Stimulated activated naive CD4-positive, alpha-beta T cell treated with Interleukin-2 at 50 U/mL for 16 hours (primary cell): ENCODE data around the gene NAALADL2.

ENCODE experiments used
- DNase-seq: peaks from one replicate; lab custom pipeline; 2025; lab: John Stamatoyannopoulos, UW

NAALADL2 gene

DNA sequence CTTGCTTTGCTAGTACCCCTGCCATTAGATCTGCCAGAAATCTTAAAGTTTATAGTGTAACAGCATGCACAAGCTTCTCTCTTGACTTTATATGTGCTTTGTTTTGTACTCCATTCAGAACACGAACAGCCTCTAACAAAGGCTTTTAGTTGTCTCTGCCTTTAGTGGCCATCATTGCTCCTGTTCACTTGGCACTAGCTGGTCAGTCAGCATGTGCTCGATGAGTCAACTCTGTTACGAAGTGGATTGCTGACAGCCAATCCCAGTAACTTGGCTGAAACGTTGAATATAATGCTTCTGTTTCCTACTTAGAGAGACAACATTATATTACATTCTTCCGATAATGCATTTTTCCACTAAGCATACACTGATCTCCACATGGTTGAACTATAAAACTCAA lies 349.2 kb downstream of the NAALADL2 start:
- DNase-seq: no peak

DNA sequence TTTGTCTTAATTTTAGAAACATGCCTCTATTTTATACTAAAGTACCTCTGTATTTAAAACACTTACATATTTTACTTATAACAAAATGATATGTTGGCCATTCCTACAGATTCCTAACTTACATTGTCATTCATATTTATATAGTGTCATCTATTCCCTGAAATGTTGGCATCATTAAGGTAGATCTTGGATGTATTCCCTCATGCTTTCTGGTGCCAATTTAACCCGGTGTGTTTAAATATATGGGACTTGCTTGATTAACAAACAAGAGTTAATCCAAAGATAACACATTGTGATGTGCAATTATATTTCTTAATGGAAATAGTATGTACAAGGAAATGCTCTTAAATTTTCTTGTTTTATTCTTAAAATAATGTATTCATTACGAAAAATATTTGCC lies 352.3 kb downstream of the NAALADL2 start:
- no peak for DNase-seq

DNA sequence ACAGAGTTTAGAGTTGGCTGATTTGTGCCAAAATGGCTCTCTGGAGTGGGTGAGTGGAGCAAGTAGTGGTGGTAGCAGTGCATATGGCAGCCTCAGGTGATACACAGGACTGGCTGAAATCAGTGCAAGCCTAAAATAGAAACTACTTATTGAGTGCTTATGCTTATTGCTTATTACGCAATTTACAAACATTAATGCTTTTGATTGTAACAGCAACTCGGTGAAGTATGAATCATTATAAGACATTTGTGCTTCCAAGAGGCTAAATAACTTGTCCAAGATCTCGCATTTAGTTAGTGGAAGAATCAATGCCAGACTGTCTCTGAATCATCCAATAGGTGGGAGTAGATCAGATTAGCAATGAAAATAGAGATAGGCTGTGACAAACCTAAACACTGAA lies 353.8 kb downstream of the NAALADL2 start:
- no peak for DNase-seq

DNA sequence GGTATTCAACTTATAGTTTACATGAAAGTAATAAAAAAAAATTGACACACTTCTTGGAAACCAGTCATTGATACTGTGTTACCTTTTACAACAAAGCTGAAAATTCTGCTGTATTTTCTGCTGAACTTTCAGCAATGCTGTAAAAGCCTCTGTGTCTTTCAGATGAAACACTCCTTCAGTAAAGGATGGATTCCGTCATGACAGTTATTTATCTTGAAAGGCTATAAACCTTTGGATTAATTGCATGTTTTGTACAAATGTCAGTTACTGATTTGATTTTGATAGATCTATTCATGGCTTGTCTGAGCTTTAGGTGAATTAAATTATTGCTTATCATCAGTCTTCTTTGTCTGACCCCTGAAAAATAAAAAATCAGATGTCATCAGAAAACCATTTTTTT lies 355.1 kb downstream of the NAALADL2 start:
- DNase-seq: no peak

- no peak for DNase-seq
Measured at GRCh38 chr3:175215833-175216232, 356.7 kb downstream of the NAALADL2 start.

DNA sequence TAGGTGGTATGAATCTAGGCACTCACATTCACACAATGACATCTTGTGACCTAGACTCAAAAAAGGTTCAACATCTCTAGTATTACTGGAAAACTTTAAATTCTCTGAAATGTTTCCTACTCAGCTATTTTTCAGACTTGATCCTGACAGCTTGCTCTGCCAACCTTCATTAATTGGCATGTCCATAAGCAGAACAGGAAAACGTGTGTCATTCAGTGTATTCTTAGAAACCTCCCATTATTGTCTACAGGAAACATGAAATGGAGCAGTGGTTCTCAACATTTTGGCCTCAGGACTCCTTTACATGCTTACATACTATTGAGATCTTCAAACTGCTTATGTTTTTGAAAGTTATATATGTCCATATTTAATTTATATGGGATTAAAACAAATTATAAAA lies 363.2 kb downstream of the NAALADL2 start:
- no peak for DNase-seq

DNA sequence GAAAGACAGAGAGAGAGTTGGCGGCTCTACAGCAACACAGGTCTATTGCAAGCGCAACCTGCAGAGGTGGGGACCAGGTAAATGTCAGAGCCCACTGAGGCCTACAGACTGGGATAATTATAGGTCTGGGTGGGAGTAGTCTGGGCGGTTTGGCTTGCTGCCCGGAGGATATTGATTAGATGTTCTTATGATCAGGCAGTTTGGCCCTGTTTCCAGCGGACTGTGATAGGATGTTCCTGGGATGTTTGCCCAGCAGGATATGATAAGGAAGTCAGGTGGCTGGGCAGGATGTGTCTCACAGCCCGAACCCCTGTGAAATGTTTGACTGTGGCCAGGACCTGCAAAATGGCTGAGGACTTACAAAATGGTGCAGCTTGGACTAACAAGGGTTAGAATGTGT lies 364.9 kb downstream of the NAALADL2 start:
- DNase-seq: no peak

DNA sequence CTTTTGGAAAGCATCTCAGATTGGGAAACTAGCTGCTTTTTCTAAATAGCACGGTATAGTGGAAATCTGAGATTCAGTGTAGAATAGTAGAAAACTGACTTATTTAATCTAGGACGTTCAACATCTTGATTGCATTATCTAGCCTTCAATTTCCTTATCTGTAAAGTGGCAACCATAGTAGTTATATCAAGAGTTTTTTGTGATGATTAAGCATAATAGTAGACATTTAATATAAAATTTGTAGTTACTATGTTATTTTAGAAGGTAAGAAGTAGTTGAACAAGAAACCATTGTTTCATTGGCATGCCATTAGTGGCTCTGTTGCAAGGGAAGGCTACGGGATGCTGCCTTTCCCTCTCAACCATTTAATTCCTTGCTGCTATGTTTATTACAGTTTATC lies 367.3 kb downstream of the NAALADL2 start:
- no peak for DNase-seq

GRCh38 chr3:175227126-175227525 lies 368.0 kb downstream of the NAALADL2 start:
- no peak for DNase-seq

- DNase-seq: no peak
Measured at GRCh38 chr3:175233957-175234940, 375.1 kb downstream of the NAALADL2 start.

GRCh38 chr3:175238801-175239200 lies 379.7 kb downstream of the NAALADL2 start:
- DNase-seq: no peak

DNA sequence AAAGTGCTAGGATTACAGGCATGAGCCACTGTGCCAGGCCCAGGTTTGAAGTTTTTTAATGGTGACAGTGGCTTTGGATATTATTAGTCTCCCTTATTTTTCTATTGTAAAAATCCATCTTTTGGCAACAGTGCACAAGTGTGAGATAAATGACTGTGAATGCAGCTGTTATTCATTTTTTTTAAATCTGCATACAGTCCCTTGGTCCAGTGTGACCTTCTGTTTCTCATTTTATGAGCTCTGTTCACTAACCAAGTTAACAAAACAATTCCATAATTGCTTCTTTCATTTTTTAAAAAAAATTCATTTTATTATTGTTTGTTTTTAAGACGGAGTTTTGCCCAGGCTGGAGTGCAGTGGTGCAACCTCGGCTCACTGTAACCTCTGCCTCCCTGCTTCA lies 381.8 kb downstream of the NAALADL2 start:
- DNase-seq: no peak

DNA sequence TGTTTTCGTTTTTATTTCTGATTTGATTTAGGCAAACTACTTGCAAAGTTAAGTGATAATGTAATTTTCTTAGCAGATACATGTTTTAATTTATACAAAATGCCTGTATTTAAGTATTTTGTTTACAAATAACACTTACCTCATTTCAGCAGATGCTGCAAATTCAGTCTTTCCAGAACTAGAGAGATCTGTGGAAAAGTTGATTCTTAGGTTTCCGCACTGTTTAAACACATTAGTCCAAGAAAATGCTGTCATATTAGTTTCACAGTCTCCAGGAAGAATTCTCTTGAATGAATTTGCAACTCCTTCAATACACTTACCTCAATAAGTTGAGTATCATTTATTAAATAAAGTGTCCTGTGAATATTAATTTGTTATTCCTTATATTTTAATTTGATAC lies 383.1 kb downstream of the NAALADL2 start:
- DNase-seq: no peak

DNA sequence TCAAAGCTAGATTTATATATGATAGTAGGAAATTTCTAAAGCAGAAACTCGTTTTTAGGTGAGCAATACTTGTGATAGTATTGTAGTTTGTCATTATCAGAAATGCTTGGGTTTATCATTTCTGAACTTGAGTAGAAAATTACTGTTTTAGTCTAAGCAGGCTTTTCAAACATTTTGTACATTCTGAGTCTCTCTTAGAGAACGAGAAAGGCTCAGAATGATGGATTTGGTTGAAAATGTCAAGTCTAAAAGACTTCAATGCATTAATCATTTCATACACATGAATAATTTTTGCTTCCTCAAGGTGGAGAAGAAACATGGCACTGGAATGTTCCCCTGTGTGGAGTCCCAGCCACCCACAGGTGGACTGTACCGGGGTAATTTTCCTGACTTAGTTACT lies 387.1 kb downstream of the NAALADL2 start:
- DNase-seq: no peak

GRCh38 chr3:175246766-175247165 lies 387.6 kb downstream of the NAALADL2 start:
- DNase-seq: no peak

DNA sequence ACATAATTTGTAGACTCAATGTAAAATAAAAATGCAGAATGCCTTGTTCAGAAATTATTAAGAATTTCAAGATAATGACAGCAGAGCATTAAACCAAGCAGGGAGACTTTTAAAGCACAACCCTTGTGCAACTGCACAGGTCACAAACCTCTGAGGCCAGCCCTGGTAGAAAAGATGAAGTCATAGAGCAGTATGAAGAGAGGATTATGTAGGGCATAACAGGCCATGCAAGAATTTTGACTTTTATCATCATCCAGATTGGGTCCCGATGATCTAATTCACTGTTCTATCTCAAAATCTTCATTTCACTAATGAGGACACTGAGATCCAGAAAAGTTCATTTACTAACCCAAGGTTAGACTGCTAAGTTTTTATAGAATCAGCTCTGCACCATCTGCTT lies 388.5 kb downstream of the NAALADL2 start:
- no peak for DNase-seq

DNA sequence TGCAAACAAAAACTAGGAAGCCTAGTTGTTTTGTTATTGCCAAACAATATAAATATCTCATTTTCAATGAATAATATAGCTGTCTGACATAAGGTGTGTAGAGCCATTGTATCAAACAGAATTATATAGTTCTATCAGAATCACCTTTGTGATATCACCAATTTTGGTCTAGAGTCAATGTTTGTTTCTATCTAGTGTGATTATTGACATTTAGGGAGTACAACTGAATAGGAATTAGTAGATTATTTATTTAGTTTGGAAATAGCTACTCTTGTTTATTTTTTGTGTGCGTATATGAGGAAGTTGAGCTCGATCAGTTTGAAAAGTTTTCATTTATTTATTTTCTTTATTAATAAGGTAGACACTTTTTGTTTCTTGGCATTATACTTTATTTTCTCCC lies 389.7 kb downstream of the NAALADL2 start:
- DNase-seq: no peak

GRCh38 chr3:175255698-175256097 lies 396.6 kb downstream of the NAALADL2 start:
- DNase-seq: no peak

GRCh38 chr3:175257123-175257522 lies 398.0 kb downstream of the NAALADL2 start:
- DNase-seq: no peak

GRCh38 chr3:175258763-175259162 lies 399.6 kb downstream of the NAALADL2 start:
- no peak for DNase-seq

DNA sequence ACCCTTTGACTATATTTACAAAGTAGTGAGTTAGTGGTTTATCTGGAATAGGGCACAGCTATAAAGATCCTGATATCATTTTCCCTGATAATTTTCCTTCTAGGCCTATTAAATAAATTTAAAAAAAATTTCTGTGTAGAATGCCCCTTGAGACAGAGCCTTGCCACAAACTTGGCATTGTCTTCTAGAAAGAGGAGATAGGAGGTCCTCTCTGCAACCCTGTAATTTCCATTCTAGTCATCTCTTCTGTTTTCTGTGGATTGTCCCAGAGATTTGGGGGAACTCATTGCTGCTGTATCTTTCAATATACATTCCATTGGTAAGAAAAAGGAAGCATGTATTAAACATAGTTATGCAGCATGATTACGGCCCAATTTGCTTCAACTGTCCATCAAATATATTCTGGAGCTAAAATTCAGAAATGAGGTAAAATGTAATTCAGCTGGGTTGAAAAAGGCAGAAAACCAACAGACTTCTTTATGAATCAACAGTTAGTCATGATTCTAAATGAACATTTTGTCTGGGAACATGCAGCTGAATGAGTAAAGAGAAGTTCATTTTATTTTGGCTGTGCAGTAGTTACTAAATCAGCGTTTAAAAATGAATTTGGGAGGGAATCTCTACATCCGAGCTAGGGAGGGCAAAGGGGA lies 401.1 kb downstream of the NAALADL2 start:
- no peak for DNase-seq

- DNase-seq: no peak
Measured at GRCh38 chr3:175266478-175266877, 407.3 kb downstream of the NAALADL2 start.

- no peak for DNase-seq
Measured at GRCh38 chr3:175267121-175267531, 408.0 kb downstream of the NAALADL2 start.
